GM18909 (cell line): ENCODE data around the gene TBC1D2B.
"Not testable (repeated sequence)": the region's sequence is repeated elsewhere in the genome, so short reads cannot be mapped to it uniquely, and the experiment has no call there.

Experiments used
- ATAC-seq: cut with Tn5 transposase; IDR thresholded peaks from one replicate; pipeline ENCODE4 v1.9.1; 2021; ENCODE audit warnings: mild to moderate bottlenecking; ENCODE audit not compliant: unreplicated experiment, poor library complexity

TBC1D2B gene

DNA sequence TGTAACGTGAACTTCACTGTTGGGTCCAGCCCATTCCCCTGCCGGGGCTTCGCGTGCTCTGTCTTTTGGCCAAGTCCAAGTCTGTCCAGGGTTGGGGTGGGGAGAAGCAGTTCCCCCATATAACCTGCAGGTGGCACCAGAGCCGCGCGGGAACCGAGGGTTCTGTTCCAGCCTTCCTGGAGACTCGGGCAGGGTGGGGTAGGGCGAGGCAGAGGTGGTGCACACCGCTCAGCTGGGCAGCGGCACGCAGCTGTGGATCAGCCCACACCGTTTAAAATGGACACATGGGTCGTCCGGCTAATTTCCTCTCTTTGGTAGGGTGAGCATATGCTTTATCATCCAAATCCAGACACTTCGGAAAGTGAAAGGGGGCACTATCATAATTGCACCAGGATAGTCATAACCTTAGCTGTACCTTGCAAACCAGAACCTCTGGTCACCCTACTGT, 118.1 kb downstream of the TBC1D2B start:
- peak; percentile 74 for ATAC-seq

DNA sequence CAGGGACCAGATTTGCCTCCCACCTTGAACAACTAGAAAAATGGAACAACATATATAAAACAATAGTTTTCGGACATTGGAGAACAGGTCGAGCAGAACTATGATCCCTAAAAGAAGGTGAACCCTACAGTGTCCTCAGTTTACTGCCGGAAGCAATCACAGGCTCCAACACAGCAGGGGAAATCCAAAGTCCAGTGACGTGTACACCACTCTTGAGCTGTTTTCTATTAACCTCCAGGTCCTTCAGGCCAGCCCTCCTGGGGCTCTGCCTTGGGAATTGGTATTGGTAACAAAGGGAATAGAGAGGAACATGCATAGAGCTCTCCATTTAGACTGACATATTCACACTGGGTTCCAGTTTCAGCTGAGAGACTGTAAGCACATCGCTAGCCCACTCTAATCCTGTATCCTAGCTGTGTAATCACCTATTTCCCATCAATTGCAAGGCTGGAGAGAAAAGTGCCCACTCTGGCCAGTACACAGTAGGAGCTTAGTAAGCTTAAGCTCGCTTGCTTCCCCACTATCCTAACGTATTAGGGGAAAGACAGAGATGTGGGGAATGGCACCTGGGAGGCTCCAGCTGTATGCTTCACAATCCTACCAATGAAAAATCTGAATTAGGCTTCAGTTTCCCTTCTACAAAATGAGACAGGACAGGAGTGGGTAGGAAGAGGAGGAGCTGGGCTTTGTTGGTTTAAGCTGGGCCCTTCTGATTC, 118.6 kb downstream of the TBC1D2B start:
- ATAC-seq = not testable (repeated sequence)

DNA sequence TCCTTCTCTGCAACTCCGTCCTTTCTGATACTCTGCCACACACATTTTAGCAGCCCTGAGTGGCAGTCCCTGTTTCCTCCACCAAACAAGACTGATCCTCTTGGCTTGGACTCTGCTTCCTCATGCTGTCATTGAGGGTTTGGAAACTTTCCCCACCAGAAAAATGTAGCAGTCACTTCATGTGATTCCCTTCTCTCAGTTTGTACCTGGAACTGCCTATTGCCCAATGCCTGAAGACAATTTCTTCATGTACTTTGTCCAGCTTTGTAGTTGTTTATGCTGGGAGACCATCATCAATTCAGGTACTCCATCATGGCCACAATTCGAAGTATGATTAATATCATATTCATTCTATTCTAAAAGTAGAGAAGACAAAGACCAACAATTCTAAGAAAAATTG, 119.5 kb downstream of the TBC1D2B start:
- ATAC-seq = not testable (repeated sequence)

DNA sequence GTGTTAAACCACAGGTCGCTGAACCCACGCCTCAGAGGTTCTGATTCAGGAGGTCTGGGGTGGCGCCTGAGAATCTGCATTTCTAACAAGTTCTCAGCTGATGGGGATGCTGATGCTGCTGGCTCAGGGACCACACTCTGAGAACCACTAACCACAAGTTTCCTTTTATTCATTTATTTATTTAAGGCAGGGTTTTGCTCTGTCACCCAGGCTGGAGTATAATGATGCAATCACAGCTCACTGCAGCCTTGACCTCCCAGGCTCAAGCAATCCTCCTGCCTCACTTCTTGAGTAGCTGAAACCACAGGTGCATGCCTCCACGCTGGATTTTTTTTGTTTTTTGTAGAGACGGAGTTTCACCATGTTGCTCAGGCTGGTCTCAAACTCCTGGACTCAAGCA, 123.6 kb downstream of the TBC1D2B start:
- ATAC-seq = not testable (repeated sequence)

DNA sequence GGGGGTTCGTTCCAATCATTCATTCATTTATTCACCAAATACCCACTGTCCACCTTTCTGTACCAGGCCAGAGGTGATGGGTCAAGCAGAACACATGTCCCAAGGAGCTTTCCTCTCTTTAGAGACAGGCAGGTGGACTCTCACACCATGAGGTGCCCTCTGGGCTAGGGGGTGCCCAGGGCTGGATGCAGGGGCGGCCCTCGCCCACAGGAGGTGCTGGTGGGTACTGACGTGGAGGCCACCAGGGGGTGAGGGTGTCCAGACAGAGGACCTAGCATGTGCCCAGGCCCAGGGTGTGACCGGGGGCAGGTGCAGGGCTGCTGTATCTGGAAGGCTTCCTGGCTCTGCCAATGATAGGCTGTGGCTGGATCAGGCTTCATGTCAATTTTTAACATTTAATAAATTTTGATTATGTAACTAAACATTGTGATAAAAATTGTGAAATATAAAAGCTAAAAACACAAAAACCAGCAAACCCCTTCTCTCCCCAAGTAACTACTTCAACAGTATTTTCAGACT, 124.5 kb downstream of the TBC1D2B start:
- ATAC-seq = not testable (repeated sequence)

DNA sequence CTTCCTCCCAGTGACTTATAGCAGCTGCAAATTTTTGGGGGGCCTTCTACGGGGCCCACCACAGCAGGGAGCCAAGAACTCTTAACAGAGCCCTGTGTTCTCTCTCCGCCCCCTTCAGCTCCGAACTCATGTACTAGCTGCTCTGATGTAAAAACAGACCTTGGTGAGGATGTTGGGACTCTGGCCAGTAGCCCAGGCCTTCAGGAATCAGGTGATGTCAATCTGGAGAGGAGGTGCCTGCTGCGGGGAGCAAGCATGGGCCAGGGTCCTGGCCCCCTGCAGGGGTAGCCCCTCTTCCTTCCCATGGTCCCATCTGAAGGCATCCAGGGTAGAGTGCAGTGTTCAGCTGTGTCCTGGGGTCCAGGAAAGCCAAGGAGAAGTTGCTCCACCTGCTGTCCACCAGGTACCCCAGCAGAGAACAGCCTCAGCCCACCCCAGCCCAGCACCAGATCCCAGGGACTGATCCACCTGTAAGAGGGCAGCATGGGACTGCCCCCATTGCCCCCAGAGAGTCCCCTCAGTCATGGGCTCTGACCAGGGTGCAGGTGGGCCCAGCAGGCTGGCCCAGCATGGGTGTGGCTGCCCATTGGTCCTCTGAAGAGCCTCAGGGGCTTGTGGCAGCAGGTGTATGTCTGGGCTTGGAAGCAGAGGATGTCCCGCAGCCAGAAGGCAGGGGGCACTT, 126.3 kb downstream of the TBC1D2B start:
- ATAC-seq = not testable (repeated sequence)

DNA sequence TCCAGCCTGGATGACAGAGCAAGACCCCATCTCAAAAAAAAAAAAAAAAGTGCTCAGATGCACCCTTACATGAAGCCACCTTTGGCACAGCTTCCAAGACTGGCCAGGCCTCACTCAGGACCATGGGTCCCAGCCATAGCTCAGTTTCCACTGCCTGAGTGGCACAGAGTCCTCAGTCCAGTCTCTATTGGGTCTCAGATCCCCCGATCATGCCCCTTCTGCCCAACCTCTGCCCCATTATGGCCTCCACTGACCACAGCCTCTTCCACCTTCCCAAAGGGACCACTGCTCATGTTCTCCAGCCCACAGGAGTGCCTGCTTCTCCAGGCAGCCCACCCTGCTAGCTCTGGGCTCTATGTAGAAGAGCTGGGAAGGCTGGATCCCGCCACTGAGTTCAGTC, 127.0 kb downstream of the TBC1D2B start:
- ATAC-seq = not testable (repeated sequence)

DNA sequence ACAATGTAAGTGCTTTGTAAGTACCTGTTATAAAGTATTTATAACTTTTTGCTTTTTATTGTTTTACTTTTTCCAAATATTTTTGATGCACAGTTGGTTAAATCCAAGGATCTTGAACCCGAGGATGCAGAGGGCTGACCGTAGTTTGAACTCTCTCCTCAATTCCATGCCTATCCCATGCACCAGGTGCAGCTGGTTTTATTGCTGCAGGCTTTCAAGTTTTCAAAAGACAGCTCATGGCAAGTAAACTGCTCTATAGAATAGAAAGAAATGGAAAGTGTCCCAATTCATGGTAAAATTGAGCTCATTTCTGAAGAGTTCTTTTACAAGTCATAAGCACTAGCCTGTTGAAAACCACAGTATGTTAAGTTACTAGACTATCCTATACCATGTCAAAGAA, 131.9 kb downstream of the TBC1D2B start:
- no peak for ATAC-seq
